GM18870 (cell line): ENCODE results near the gene ESR1.
"Not testable (repeated sequence)": the region's sequence is repeated elsewhere in the genome, so short reads cannot be mapped to it uniquely, and the experiment has no call there.

ENCODE experiments used
- ATAC-seq: cut with Tn5 transposase; IDR thresholded peaks from one replicate; pipeline ENCODE4 v1.9.1; 2021; ENCODE audit warnings: moderate library complexity; ENCODE audit not compliant: unreplicated experiment

ESR1 gene

GRCh38 chr6:152123076-152123475 is 315.6 kb downstream of the ESR1 start:
- ATAC-seq: no peak

- ATAC-seq: peak; percentile 63
Measured at GRCh38 chr6:152124429-152125074, 317.1 kb downstream of the ESR1 start.

- ATAC-seq: no peak
Measured at GRCh38 chr6:152127432-152128165, 320.1 kb downstream of the ESR1 start.

GRCh38 chr6:152129691-152130151 is 322.2 kb downstream of the ESR1 start:
- no peak for ATAC-seq

GRCh38 chr6:152130441-152130840 is 323.0 kb downstream of the ESR1 start:
- no peak for ATAC-seq

GRCh38 chr6:152135755-152136448 is 328.4 kb downstream of the ESR1 start:
- no peak for ATAC-seq

- ATAC-seq: no peak
Measured at GRCh38 chr6:152136449-152136825, 329.0 kb downstream of the ESR1 start.

- ATAC-seq: not testable (repeated sequence)
Measured at GRCh38 chr6:152138344-152138743, 330.9 kb downstream of the ESR1 start.

GRCh38 chr6:152142105-152142504 is 334.6 kb downstream of the ESR1 start:
- ATAC-seq: no peak

GRCh38 chr6:152143359-152143758 is 335.9 kb downstream of the ESR1 start:
- no peak for ATAC-seq

GRCh38 chr6:152146385-152146784 is 338.9 kb downstream of the ESR1 start:
- no peak for ATAC-seq

GRCh38 chr6:152147269-152147668 is 339.8 kb downstream of the ESR1 start:
- no peak for ATAC-seq

GRCh38 chr6:152148412-152148811 is 340.9 kb downstream of the ESR1 start:
- ATAC-seq: no peak

GRCh38 chr6:152150196-152150595 is 342.7 kb downstream of the ESR1 start:
- ATAC-seq: no peak

GRCh38 chr6:152151920-152152319 is 344.4 kb downstream of the ESR1 start:
- no peak for ATAC-seq

GRCh38 chr6:152154559-152155356 is 347.3 kb downstream of the ESR1 start:
- ATAC-seq: no peak

GRCh38 chr6:152155792-152156191 is 348.3 kb downstream of the ESR1 start:
- no peak for ATAC-seq

GRCh38 chr6:152160346-152160745 is 352.9 kb downstream of the ESR1 start:
- peak; percentile 98 for ATAC-seq

GRCh38 chr6:152161501-152161900 is 354.0 kb downstream of the ESR1 start:
- ATAC-seq: no peak

GRCh38 chr6:152164957-152165356 is 357.5 kb downstream of the ESR1 start:
- ATAC-seq: no peak

GRCh38 chr6:152166497-152166896 is 359.0 kb downstream of the ESR1 start:
- ATAC-seq: no peak
